HUES6 (cell line): Measurements from ENCODE around the gene MFNG.
"Not testable (repeated sequence)": the region's sequence is repeated elsewhere in the genome, so short reads cannot be mapped to it uniquely, and the experiment has no call there.

Source experiments
- H3K27ac ChIP-seq: 2 replicates; pipeline ENCODE4 v1.7.0; 2013; ENCODE audit warnings: low read depth, mild to moderate bottlenecking, low read length, inconsistent platforms
- H3K27me3 ChIP-seq: 2 replicates; pipeline ENCODE4 v1.6.1; 2013; ENCODE audit warnings: low read length; ENCODE audit not compliant: control insufficient read depth, insufficient read depth
- H3K36me3 ChIP-seq: 2 replicates; pipeline ENCODE4 v1.6.1; 2013; ENCODE audit warnings: low read length; ENCODE audit not compliant: control insufficient read depth, insufficient read depth
- H3K4me1 ChIP-seq: 2 replicates; pipeline ENCODE4 v1.6.1; 2013; ENCODE audit warnings: low read length; ENCODE audit not compliant: control insufficient read depth, insufficient read depth
- H3K4me3 ChIP-seq: 2 replicates; pipeline ENCODE4 v1.5.1; 2013; ENCODE audit warnings: low read depth, low read length
- H3K9ac ChIP-seq: one replicate; pipeline ENCODE4 v1.6.1; 2013; ENCODE audit warnings: mild to moderate bottlenecking, low read length
- H3K9me3 ChIP-seq: 2 replicates; pipeline ENCODE4 v1.6.1; 2013; ENCODE audit warnings: low read depth, low read length; ENCODE audit not compliant: control insufficient read depth, insufficient read depth

MFNG gene, protein sequence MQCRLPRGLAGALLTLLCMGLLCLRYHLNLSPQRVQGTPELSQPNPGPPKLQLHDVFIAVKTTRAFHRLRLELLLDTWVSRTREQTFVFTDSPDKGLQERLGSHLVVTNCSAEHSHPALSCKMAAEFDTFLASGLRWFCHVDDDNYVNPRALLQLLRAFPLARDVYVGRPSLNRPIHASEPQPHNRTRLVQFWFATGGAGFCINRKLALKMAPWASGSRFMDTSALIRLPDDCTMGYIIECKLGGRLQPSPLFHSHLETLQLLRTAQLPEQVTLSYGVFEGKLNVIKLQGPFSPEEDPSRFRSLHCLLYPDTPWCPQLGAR

DNA sequence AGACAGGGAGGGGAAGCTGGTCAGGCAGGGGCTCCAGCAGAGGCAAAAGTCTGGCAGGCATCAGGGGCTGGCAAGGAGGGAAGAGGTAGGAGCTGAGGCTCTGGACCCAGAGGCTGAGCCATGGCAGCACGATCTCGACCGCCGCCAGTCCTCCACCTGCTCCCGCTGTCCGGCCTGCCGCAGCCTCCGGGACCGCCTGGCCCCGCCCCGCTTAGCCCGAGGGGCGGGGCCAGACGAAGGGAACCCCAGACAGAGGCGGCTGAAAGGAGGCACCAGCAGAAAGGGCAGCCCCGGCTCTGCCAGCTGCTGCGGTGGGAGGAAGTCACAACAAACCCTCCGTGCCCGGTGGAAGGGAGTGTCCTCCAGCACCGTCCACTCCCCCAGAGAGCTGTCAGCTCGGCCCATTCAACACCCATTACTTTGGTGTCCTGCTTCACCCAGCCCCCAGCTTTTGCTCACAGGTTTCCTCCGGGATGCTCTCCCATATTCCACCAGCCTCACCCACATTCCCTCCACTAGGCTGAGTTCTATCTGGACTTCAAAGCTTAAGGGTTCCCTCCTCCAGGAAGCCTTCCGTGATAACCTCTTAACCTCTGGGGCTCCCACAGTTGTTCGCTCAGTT is at the start of gene MFNG:
MFNG (minus strand) TSS at position 161 of the 622 bp plus-strand sequence. CDS start 207 bp downstream, outside the sequence.
- H3K27ac ChIP-seq: no peak within 1 kb of the TSS
- H3K36me3 ChIP-seq: 0 out of 2 replicates have a peak, but pooled peaks cover 3% of the 10 kb centered on the region
- H3K4me1 ChIP-seq: peaks cover 24% of the 10 kb centered on the region
- no peak within 1 kb of the TSS for H3K9ac ChIP-seq
- H3K27me3 ChIP-seq: peaks cover 6% of the 10 kb centered on the region; the same call in 1 of the 2 replicates
- no peaks in the 10 kb centered on the region for H3K9me3 ChIP-seq
- peak within 1 kb of the TSS; percentile 42 for H3K4me3 ChIP-seq

DNA sequence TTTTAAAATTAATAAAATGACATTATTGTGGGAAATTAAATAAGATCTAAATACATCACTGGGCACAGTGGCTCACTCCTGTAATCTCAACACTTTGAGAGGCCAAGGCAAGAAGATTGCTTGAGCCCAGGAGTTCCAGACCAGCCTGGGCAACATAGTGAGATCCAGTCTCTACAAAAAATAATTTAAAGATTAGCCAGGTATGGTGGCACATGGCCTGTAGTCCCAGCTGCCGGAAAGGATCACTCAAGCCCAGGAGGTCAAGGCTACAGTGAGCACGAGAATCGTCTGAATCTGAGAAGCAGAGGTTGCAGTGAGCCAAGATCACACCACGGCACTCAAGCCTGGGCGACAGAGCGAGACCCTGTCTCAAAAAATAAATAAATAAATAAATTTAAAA is 49.0 kb upstream of the MFNG start:
- Histone ChIP-seq H3K9ac (no peak overlapping the region), H3K4me1 (no peaks in the 10 kb centered on the region)

DNA sequence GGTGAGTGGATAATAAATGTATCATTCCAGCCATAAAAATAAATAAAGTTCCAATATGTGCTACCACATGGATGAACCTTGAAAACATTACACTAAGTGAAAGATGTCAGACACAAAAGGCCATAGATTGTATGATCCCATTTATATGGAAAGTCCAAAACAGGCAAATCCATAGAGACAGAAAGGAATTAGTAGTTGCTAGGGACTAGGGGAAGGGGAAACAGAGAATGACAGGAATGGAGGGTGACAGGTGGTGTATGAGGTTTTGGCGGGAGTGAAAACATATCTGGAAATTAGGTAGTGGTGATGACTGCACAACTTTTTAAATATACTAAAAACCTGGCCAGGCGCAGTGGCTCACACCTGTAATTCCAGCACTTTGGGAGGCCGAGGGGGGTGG is 48.3 kb upstream of the MFNG start:
- Histone ChIP-seq H3K27ac (no peak overlapping the region), H3K4me3 (no peak overlapping the region), H3K9me3 (no peaks in the 10 kb centered on the region), H3K9ac (no peak overlapping the region), H3K4me1 (no peaks in the 10 kb centered on the region), H3K27me3 (no peaks in the 10 kb centered on the region), H3K36me3 (no peaks in the 10 kb centered on the region)

More for the DNA sequence above, 49.0 kb upstream of the MFNG start:
- Histone ChIP-seq H3K36me3 (no peaks in the 10 kb centered on the region), H3K27ac (no peak overlapping the region), H3K9me3 (no peaks in the 10 kb centered on the region), H3K27me3 (no peaks in the 10 kb centered on the region), H3K4me3 (no peak overlapping the region)

DNA sequence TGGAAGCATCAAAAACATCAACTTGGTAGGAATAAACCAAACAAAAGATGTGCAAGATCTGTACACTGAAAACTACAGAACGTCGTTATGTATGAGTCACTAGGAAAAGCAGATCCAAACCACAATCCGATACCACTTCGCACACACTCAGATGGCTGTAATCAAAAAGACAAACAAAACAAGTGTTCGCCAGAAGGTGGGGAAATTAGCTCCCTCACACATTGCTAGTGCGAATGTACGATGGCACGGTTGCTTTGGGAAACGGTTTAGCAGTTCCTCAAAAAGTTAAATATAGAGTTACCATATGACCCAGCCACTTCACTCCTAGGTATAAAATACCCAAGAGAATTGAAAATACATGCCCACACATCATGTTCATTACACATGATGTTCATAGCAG is 47.8 kb upstream of the MFNG start:
- H3K4me3 ChIP-seq: no peak overlapping the region
- no peak overlapping the region for H3K9ac ChIP-seq
- H3K27ac ChIP-seq: no peak overlapping the region
- H3K4me1 ChIP-seq: no peaks in the 10 kb centered on the region
- no peaks in the 10 kb centered on the region for H3K9me3 ChIP-seq
- no peaks in the 10 kb centered on the region for H3K36me3 ChIP-seq
- no peaks in the 10 kb centered on the region for H3K27me3 ChIP-seq

DNA sequence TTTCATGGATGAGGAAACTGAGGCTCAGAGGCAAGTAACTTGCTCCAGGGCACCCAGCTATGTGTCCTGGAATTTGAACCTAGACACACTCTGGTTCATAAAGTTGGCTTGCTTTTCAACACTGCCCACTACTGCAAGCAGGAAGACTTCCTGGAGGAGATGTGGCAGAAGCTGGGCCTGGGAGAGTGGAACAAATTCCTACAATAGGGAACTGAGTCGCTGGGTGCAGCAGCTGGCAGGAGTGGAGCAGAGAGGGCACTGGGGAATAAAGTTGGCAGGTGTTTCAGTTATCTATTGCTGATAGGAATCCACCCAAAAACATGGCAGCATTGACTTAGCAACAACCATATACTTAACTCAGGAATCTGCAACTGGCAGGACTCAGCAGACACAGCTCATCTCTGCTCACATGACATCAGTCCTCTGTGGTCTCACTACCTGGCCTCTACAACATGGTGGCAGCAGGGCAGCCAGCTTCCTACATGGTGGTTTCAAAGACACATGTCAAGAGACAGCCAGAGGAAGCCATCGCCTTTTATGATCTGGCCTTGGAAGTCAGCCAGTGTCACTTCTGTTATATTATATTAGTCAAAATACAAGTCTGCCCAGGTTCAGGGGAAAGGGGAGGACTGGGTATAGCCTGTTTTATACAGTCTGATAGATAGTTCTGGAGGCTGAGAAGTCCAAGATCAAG is 43.6 kb upstream of the MFNG start:
- Histone ChIP-seq H3K9me3 (no peaks in the 10 kb centered on the region), H3K27ac (no peak overlapping the region), H3K4me1 (peaks cover 5% of the 10 kb centered on the region; the same call in 1 of the 2 replicates), H3K4me3 (no peak overlapping the region), H3K9ac (no peak overlapping the region), H3K36me3 (no peaks in the 10 kb centered on the region), H3K27me3 (no peaks in the 10 kb centered on the region)

DNA sequence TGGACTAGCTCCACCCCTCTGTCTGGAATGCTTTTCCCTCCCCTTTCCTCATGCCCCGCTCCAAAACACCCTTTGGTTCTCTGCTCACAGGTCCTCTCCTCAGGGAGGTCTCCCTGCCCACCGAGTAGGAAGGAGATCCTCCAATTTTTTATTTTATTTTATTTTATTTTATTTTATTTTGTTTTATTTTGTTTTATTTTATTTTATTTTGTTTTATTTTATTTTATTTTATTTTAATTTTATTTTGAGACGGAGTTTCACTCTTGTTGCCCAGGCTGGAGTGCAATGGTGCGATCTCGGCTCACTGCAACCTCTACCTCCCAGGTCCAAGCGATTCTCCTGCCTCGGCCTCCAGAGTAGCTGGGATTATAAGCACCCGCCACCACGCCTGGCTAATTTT is 41.8 kb upstream of the MFNG start:
- H3K4me1 ChIP-seq, H3K27ac ChIP-seq, H3K36me3 ChIP-seq: not testable (repeated sequence)

DNA sequence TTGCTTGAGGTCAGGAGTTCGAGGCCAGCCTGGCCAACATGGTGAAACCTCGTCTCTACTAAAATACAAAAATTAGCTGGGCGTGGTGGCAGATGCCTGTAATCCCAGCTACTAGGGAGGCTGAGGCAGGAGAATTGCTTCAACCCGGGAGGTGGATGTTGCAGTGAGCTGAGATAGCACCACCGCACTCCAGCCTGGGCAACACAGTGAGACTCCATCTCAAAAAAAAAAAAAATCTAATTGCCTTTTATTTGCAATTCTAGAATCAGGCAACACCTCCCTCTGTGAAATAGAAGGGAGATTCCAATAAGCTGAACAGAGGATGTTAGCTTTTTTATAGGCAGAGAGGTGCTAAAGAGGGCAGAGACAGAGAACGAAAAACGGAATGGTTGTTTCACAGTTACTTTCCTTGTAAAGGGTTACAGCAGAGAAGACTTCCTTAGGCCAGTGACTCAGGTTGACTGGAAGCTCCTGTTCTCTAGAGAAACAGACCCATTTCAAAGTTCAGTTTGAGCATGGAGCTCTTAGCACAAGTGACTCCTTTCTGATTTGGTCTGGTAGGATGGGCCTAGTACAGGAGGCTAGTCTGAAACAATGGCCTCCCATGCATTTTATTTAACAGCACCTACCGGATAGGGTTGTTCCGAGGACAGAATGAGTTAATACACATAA is 41.0 kb upstream of the MFNG start:
- H3K27me3 ChIP-seq, H3K9me3 ChIP-seq, H3K4me1 ChIP-seq, H3K9ac ChIP-seq, H3K4me3 ChIP-seq, H3K27ac ChIP-seq, H3K36me3 ChIP-seq: not testable (repeated sequence)

More for the DNA sequence above, 41.8 kb upstream of the MFNG start:
- not testable (repeated sequence) for H3K27me3 ChIP-seq, H3K9me3 ChIP-seq, H3K4me3 ChIP-seq, H3K9ac ChIP-seq

DNA sequence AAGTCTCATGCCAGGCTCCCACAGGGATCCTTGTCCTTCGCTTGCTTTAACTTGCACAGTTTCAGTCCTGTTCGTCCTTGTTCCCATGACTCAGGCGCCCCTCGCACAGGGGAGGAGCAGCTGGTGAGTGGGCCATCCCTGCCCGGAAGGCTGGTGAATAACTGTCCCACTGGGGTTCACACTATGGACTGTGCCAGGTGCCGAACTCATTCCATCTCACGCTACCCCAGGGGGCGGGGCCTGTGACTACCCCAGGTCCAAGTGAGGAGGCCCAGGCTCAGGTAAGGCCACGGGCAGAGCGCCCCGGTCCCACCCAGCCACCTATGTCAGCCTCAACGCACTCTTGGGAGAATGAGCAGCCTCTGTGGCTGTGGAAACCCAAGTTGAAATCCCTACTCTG is 40.2 kb upstream of the MFNG start:
- Histone ChIP-seq H3K9ac (no peak overlapping the region), H3K4me1 (peaks cover 5% of the 10 kb centered on the region; the same call in 1 of the 2 replicates), H3K9me3 (no peaks in the 10 kb centered on the region), H3K27me3 (peaks cover 7% of the 10 kb centered on the region; the same call in 1 of the 2 replicates), H3K4me3 (no peak overlapping the region), H3K27ac (no peak overlapping the region), H3K36me3 (no peaks in the 10 kb centered on the region)

DNA sequence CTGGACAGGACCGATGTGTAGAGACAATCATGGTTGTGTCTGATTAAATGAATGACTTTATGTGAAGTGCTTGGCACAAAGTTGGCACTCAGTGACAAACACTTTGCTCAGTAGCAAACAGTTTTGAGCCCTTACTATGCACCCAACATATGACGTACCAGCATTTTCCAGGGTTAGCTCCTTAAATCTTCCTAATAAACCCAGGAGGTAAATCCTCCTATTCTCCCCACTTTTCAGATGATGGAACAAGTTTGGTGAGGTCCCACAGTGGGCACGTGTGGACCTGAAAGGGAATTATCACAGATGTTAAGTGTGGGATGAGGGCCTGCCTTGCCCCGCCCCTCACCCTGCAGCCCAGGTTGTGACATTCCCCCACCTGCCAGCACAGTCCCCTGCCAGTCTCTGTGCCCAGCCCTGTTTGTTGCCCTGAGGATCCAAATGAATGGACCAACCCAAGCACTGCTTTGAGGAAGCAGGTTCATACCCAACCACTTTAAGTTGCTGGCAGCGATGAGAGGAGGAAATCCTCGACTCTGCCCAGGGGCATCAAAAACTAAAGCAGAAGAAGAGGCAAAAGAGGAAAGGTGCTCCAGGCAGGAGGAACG is 39.7 kb upstream of the MFNG start:
- H3K4me3 ChIP-seq: no peak overlapping the region
- H3K27ac ChIP-seq: no peak overlapping the region
- H3K27me3 ChIP-seq: peaks cover 7% of the 10 kb centered on the region; the same call in 1 of the 2 replicates
- H3K36me3 ChIP-seq: no peaks in the 10 kb centered on the region
- H3K9ac ChIP-seq: no peak overlapping the region
- peaks cover 5% of the 10 kb centered on the region; the same call in 1 of the 2 replicates for H3K4me1 ChIP-seq
- no peaks in the 10 kb centered on the region for H3K9me3 ChIP-seq

DNA sequence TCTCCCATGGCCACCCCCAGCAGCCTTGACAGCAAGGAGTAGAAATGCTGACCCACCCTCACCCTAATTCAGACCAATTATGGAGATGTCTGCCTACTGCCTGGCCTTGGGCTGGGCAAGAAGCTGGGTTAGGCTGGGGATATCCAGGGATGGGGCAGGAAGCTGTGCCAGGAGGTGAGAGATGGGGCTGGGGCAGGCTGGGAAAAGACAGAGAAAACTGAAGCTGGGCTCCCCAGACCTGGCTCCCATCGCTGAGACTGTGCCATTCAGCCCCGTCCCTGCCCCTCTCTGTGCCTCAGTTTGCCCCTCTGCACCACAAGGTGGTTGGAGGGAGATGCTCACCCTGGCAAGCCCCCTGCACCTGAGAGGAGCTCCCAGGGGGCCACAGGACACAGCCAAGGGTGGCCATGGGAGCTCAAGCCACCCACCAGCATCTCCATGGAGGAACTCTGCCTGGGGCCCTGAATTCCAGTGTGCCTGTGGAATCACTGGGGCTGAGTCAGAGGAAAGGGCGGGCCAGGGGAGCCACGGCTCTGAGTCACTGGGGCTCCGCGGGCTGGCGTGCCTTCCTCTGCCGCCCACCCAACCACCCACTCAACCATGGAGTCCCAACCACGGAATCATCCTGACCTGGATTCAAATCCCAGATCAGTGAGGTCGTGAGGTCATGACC is 39.0 kb upstream of the MFNG start:
- H3K9ac ChIP-seq: no peak overlapping the region
- no peak overlapping the region for H3K27ac ChIP-seq
- H3K27me3 ChIP-seq: peaks cover 7% of the 10 kb centered on the region
- H3K4me1 ChIP-seq: peaks cover 5% of the 10 kb centered on the region; the same call in 1 of the 2 replicates
- no peaks in the 10 kb centered on the region for H3K9me3 ChIP-seq
- H3K36me3 ChIP-seq: no peaks in the 10 kb centered on the region
- H3K4me3 ChIP-seq: no peak overlapping the region
